ENCODE results near the gene ADGRG6.

DNA sequence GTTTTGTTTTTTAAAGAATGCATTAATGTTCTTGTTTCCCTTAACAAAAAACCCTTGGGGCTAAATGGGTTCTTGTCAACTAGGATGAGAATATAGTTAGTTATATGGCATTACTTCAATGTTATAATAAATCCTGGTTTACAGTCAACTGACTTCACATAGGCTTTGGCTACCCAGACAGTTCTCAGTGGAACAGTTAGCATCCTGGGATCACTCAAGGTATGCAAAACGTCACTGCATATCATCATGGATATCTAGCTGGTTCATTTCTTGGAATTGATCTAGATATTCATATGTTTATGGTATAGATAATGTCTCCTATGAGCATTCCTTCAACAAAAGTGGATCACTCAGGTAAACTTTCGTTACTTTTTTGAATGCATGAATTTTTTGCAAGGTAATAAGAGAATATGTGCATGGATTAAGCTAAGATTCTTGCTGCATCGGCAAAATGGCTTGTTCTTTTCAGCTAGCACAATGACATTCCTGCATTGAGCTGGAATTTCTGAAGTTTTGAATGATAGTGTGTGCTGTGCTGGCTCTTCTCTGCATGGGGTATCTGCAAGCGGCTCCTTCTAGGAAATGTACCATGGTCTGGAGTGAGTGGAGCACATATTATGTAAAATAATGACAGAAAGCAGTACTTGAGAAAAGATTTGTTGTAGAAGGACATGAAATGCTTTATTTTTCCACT lies 138.9 kb downstream of the ADGRG6 start:
- TF ChIP-seq, protein P1, sequence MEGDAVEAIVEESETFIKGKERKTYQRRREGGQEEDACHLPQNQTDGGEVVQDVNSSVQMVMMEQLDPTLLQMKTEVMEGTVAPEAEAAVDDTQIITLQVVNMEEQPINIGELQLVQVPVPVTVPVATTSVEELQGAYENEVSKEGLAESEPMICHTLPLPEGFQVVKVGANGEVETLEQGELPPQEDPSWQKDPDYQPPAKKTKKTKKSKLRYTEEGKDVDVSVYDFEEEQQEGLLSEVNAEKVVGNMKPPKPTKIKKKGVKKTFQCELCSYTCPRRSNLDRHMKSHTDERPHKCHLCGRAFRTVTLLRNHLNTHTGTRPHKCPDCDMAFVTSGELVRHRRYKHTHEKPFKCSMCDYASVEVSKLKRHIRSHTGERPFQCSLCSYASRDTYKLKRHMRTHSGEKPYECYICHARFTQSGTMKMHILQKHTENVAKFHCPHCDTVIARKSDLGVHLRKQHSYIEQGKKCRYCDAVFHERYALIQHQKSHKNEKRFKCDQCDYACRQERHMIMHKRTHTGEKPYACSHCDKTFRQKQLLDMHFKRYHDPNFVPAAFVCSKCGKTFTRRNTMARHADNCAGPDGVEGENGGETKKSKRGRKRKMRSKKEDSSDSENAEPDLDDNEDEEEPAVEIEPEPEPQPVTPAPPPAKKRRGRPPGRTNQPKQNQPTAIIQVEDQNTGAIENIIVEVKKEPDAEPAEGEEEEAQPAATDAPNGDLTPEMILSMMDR (IDR thresholded peaks at IDR 0.05), result no peak
- no peak for TF ChIP-seq POLR2A (IDR thresholded peaks at IDR 0.05)

Data from breast epithelium (tissue), 3 donors.